GM04504 (cell line): ENCODE measurements around the gene HNRNPA3.
"Not testable (repeated sequence)": the region's sequence is repeated elsewhere in the genome, so short reads cannot be mapped to it uniquely, and the experiment has no call there.

Source experiments
- DNase-seq: peaks from one replicate; pipeline ENCODE4 v3.0.0-alpha.2; 2012; ENCODE audit warnings: low read depth

The HNRNPA3 gene

DNA sequence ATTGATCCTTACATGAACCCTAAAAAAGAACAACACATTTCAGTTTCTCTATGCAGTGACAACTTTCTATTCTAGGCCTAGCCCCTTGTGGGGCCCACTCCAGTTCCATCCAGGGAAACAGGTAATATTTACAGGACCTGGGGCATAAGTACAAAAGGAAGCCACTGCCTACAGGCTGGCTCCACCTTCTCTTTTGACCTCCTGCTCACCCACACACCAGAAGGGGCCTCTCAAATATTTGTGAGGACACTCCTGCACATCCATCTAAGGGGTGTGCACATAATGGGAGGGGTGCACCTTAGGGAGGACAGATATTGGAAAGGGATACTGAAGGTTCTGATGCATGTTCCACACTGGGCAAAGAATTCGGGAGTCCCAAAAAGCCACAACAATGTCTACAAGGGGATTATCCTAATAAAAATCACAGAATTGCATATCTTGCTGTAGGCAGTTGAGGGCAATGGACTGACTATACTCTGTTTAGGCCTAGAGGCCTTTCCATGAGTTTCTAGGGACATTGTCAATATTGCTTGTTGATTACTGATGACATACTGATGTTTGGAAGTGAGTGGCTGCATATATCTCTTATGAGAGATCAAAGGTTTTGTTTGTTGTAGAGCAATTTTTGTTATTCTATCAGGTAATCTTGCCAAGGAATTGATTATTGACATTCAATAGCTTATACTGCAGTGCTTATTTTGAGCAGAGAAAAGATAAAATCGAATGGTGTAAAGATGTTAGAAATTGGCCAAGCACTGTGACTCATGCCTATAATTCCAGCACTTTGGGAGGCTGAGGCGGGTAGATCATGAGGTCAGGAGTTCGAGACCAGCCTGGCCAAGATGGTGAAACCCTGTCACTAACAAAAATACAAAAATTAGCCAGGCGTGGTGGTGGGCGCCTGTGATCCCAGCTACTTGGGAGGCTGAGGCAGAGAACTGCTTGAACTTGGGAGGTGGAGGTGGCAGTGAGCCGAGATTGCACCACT lies 23.8 kb upstream of the HNRNPA3 start:
- no peak for DNase-seq

GRCh38 chr2:177190941-177191340 lies 21.7 kb upstream of the HNRNPA3 start:
- DNase-seq: no peak

- no peak for DNase-seq
Measured at GRCh38 chr2:177192788-177193187, 19.8 kb upstream of the HNRNPA3 start.

- no peak for DNase-seq
Measured at GRCh38 chr2:177193240-177193639, 19.4 kb upstream of the HNRNPA3 start.

DNA sequence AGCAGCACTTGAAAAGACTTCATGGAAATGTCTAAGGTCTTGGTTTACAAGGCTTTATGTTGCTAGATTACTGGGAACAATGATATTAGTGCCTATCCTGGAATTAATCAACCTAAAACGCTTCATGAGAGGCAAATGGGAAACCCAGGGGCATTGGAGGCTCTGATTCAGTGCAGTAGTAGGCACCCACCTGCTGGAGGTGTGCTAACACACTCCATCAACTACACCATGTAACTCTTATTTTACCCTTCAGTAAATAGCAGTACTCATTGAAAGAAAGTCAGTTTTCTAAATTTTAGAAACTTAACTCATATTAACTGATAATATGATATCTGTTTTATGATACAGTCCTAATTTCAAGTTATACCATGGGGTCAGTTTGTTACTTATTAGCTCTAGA lies 17.4 kb upstream of the HNRNPA3 start:
- DNase-seq: no peak

DNA sequence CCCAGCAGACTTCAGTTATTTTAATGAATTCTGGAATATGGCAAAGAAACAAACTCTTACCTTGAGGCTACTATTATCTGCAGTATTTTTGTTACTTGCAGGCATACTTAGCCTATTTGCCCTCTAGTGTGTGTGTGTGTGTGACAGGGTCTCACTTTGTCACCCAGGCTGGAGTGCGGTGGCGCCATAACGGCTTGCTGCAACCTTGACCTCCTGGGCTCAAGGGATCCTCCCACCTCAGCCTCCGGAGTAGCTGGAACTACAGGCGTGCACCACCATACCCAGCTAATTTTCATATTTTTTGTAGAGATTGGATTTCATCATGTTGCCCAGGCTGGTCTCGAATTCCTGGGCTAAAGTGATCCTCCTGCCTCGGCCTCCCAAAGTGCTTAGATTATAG lies 12.2 kb upstream of the HNRNPA3 start:
- DNase-seq: not testable (repeated sequence)

DNA sequence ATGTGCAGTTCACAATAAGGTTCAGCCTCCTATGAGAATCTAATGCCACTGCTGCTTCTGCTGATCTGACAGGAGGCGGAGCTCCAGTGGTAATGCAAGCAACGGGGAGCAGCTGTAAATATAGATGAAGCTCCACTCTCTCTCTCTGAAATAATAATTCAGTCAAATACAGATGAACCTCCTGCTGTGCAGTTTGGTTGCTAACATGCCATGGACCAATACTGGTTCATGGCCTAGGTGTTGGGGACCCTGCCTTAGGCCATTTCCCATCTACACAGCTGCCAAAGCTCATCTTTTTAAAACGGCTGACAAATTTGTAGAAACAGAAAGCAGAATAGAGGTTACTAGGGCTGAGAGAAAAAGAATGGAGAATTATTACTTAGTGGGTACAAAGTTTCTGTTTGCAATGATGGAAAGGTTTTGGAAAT lies 10.7 kb upstream of the HNRNPA3 start:
- DNase-seq: no peak

- no peak for DNase-seq
Measured at GRCh38 chr2:177204417-177204816, 8.2 kb upstream of the HNRNPA3 start.

DNA sequence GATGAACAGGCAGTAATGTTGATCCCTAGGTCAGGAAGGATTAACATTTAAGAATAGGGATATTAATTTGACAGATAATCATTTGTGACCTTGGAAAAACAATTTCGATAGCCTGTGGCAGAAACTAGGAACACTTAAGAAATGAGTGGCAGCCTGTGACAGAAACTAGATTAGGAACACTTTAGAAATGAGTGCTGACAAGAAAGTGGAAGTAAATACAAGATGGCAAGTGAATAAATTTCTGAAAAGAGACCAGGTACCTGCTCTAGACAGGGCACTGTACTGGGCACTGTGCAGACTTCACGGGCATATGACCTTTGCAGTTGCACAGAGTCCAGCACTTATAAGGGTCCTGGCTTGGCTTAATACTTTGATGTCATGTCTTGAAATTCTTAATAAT lies 5.5 kb upstream of the HNRNPA3 start:
- DNase-seq: no peak

DNA sequence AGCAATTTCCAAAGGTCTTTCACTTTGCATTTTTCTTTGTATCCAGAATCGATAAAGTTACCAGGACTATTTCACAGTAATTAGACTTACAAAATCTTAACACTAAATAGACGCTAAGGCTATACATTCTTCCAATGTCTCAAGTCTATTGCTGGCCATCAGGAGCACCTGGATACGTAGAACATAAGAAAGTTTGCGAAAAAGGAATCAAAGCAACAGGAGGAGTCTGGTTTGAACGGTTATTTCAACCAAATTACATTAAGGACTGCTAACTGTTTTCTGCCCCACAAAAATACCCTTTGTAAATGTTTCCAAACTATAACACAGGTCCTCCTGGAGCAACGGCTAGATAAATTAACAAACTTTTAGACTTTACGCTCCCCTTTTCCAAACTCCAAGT lies 1.4 kb upstream of the HNRNPA3 start:
- DNase-seq: no peak

DNA sequence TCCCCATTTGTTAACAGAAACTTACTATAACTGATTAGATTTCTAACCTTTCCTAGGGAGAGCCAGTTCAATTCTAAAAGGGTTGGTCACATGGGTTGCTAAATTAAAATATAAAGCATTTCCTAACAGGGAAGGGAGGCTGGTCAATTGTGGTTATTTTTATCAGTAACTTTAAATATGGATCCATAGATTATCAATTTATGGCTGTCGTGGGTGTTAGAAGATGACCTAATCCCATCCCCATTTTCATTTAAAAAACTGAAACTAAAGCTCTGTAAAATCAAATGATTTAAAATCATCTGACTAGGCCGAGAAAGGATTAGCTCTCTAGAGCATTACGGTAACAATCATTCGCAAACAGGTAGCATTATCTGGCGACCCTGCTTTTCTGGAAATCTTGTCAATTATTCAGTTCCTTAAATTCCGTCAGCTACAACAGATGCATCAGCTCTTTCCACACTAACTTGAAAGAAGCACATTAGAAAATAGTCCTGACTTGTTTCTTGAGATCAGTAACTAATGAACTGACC lies 953 bp upstream of the HNRNPA3 start:
- no peak for DNase-seq

DNA sequence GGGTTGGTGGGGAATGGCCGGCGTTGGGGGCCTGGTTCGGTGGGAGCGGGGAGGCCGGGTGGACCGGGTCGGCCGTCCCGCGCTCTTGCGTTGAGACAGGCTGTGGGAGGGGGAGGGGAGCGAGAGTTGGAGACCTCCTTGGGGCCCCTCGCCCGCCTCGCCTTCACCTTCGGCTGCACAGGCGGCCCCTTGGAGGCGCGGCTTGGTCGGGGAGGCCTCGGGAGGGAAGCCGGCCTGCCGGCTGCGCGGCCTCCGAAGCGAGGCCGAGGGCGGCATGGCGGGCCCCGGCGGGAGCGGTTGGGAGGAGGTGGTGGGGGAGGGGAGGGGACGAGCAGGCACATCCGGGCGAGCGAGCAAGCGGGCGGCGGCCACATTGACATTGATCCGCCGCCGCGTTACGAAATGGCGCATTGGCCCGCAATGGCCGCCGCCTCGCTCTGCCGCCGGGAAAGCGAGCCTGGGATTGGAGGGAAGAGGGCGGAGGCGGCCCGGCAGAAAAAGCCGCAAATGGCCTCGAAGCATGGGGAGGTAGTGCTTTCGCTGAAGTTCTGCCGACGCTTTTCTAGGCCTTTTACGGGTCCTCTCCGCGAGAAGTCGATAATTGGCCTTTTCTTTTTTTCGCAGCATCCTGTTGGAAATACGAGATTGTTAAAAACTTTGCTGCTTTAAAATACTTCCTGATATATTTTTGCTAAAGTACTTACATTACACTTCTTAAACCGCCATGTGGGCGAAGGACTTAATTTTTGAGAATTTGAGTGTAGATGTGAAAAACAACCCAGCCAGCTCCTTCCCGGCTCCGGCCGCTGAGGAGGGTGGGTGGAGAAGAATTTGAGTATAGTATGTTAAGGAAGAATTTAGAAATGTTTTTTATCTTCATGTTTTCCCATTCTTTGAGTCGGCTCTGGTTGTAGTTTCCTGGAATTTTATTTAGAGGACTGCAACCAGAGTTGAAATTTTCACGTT lies 580 bp downstream of the HNRNPA3 start:
- DNase-seq: peak; percentile 78

GRCh38 chr2:177217247-177217843 lies 4.8 kb downstream of the HNRNPA3 start:
- DNase-seq: no peak

DNA sequence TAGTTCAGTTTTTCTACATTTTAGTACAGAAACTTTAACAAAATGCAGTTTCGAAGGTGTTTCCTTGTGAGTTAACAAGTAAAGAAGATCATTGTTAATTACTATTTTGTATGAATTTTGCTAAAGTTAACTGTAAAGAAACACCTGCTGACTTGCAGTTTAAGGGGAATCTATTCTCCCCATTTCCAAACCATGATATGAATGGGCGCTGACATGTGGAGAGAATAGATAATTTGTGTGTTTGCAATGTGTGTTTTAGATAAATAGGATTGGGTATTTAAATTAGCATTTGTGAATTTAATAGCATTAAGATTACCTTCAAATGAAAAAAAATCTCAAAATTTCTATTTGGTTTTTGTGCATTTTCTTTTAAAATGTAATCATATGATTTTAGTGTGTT lies 7.2 kb downstream of the HNRNPA3 start:
- not testable (repeated sequence) for DNase-seq

- DNase-seq: no peak
Measured at GRCh38 chr2:177221534-177221933, 8.9 kb downstream of the HNRNPA3 start.

DNA sequence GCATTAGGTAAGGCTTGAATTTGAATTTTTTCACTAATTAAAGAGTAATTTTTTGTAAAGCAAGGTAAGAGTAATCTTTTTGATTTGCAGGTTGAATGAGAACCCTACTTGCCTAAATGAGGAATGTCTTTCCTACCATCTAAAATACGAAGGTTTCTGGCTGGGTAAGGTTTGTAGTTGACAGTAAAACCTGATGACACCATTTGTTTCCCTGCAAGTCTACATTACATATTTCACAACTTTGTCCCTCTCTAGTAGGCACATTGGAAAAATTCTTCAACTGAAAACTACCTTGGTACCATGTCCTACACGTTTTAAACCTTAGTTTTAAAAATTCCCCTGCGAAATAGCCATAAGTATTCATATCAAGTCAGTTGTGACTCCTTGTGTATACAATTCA lies 9.4 kb downstream of the HNRNPA3 start:
- no peak for DNase-seq

DNA sequence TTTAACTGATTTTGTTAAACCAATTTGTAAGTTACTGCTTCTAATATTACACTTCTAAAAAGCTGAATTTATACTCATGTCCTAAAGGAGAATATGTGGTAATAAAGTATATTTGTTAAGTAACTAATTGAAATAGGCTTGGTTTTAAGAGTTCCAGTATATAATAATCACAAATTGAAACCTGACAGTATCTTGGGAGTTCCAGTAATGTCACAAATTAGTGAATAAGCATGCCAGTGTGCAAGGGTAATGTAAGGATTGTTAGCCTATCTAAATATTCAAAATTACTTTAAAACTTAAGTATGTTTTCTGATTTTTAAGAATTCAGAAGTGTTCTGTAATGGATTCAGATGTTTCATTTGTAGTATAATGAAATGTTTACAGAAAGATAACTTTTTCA lies 10.8 kb downstream of the HNRNPA3 start:
- not testable (repeated sequence) for DNase-seq

DNA sequence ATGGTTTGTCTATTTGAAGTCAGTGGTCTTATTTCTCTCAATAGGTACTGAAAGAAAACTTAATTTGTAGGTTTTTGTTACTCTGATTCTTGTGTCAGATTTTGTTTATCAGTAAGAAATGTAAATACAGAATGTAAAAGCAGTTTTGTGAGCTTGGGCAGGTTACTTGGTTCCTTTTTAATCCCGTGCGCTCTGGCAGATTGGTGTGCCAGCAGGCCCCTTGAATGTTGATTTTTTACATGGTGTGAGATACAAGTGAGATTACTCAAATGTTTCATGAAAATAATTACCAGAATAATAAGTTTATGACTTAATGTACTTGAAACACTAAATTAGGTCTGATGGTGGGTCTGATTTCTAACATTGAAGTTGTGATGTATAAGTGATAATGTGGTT lies 13.4 kb downstream of the HNRNPA3 start:
- no peak for DNase-seq

DNA sequence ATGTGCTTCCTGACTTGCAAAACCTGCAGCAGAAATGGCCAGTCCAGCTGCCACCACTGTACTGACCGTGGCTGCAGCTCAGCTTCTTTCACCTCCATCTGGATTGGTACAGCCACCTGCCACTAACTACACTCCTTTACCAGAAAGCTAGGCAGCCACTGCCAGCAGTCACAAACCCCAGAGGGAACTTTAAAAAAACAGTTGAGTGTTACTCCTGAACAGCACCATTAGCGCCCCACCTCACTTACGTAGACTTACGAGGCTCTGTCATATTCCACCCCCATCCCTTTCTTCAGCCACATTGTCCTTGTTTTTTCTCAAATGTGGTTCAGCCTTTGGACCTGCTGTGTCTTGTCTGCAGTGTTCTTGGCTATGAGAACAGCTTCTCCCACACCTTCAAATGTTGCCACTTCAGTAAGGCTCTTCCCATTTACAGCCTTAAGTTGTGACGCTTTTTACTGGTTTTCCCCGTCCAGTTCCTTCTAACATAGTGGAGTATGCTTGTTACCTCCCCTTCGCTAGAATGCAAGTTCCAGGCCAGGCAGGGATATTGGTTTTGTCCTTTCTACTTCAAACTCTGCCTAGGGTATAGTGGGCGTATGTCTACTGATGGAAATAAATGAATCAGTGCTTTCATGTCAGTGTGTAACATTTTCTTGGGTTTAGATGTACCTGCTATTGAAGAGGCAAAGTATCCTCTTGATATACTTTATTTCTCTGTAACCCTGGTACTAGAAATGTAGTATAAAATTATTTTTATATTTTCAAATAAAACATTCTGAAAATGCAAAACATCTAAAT lies 17.0 kb downstream of the HNRNPA3 start:
- no peak for DNase-seq

DNA sequence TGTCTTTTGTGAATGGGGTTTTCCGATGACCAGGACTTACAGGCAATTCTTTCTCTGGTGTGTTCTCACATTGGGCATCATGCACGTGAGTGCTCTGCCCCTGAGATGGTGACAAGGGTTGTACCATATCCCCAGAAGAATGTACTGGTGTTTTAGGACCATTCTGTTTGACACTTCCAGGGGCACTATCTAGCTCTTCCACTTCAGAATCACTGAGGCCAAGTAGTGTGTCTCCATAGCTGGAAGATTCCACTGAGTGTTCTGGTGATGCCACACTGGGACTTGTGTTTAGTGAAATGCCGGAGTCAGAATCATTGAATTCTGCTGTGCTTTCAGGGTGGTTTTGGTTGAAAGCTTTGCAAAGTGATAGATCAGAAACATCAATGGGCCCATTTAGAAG lies 18.7 kb downstream of the HNRNPA3 start:
- no peak for DNase-seq

GRCh38 chr2:177232098-177232704 lies 19.6 kb downstream of the HNRNPA3 start:
- DNase-seq: no peak
